Peyer's patch (tissue), 4 donors: ENCODE results near the gene GREB1. TPM values are rescaled to one million over a fixed set of nuclear protein-coding genes. Genes with fewer than 3 reads are reported as not detected.
"Not testable (repeated sequence)": the region's sequence is repeated elsewhere in the genome, so short reads cannot be mapped to it uniquely, and the experiment has no call there.

Experiments used
- DNase-seq, 3 donors: peaks; one replicate each; pipeline ENCODE4 v3.0.0-alpha.2; 2017 to 2019
- H3K27ac ChIP-seq, 4 donors: fragments of 200-600 bp; sonication (generic); one replicate each; pipeline ENCODE4 v1.5.1; 2016 to 2019
- H3K27me3 ChIP-seq, 2 donors: fragments of 200-600 bp; sonication (generic); one replicate each; pipeline ENCODE4 v1.5.1; 2019
- H3K36me3 ChIP-seq, 3 donors: fragments of 200-600 bp; sonication (generic); one replicate each; pipeline ENCODE4 v1.5.1; 2016 to 2019
- H3K4me1 ChIP-seq, 4 donors: fragments of 200-600 bp; sonication (generic); one replicate each; pipeline ENCODE4 v1.5.1; 2016 to 2019
- H3K4me3 ChIP-seq, 4 donors: fragments of 200-600 bp; sonication (generic); 1 replicate in 3 of 4; 2 replicates in 1 of 4; pipeline ENCODE4 v1.5.1; 2016 to 2019; ENCODE audit warnings: mild to moderate bottlenecking in 1 of 4
- H3K9me3 ChIP-seq, 4 donors: fragments of 200-600 bp; sonication (generic); one replicate each; pipeline ENCODE4 v1.5.1; 2016 to 2019; ENCODE audit warnings: mild to moderate bottlenecking in 1 of 4
- CTCF ChIP-seq, 6 experiments: fragments of 450-650 bp in 4 of 6; fragments of 200-600 bp in 2 of 6; sonication (generic) in 1 of 6; IDR thresholded peaks; one replicate each; pipeline ENCODE4 v1.5.1; 2017 to 2019; ENCODE audit warnings: antibody characterized with exemption in 6 of 6, mild to moderate bottlenecking in 3 of 6, moderate library complexity in 1 of 6
- POLR2A ChIP-seq, 2 donors: fragments of 450-650 bp; IDR thresholded peaks; one replicate each; pipeline ENCODE4 v1.5.1; 2017; ENCODE audit warnings: antibody characterized with exemption in 2 of 2, mild to moderate bottlenecking in 2 of 2, moderate library complexity in 2 of 2
- total RNA-seq, 4 donors: library from RNA; depleted of rRNA; stranded (reverse); fragments of >200 nt; gene quantifications; one replicate each; pipeline ENCODE4 v1.1.0, GENCODE V29; 2016

Gene GREB1
- total RNA-seq, 4 donors from 2014 or later = 0.88 to 4.1 (median 1.9) TPM

GRCh38 chr2:11659115-11659475 lies 125.2 kb downstream of the GREB1 start:
- H3K36me3 ChIP-seq = no peaks in the 10 kb centered on the region
- no peak for TF ChIP-seq POLR2A (IDR thresholded peaks at IDR 0.05)
- TF ChIP-seq CTCF (IDR thresholded peaks at IDR 0.05) = no peak
- H3K27me3 ChIP-seq = no peaks in the 10 kb centered on the region
- no peak for DNase-seq
- H3K4me3 ChIP-seq = no peak overlapping the region
- no peak overlapping the region for H3K27ac ChIP-seq
- H3K9me3 ChIP-seq = no peaks in the 10 kb centered on the region
- H3K4me1 ChIP-seq = no peaks in the 10 kb centered on the region

DNA sequence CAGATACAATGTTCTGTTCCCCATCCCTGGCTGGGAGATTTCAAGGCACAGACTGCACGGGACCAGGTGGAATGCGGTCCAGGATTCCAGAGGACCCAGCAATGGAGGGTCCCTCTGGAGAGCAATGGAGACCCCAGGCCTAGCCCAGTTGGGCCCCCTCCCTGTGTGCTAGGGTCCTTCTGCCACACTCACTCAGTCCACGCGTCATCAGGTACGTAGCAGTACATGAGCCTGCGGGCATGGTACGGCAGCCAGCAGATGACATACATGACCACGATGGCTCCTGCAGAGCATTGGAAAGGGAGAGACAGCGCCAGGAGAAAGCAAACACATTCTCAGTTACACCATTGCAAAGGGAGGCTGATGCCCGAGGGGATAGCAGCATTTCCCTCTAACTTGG lies 126.0 kb downstream of the GREB1 start:
- no peak for TF ChIP-seq CTCF (IDR thresholded peaks at IDR 0.05)

DNA sequence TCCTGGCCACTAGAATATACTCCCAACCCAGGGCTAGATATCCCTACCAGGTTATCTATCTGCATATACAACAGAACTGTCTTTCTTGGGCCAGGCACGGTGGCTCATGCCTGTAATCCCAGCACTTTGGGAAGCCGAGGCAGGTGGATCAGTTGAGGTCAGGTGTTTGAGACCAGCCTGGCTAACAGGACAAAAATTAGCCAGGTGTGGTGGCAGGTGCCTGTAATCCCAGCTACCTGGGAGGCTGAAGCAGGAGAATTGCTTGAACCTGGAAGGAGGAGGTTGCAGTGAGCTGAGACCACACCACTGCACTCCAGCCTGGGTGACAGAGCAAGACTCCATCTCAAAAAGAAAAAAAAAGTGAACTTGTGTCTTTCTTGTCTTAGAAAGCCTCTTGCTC lies 126.6 kb downstream of the GREB1 start:
- not testable (repeated sequence) for H3K36me3 ChIP-seq, H3K27me3 ChIP-seq, DNase-seq, H3K27ac ChIP-seq, H3K4me1 ChIP-seq, H3K4me3 ChIP-seq, H3K9me3 ChIP-seq

More for the DNA sequence above, 126.0 kb downstream of the GREB1 start:
- no peaks in the 10 kb centered on the region for H3K36me3 ChIP-seq
- H3K4me1 ChIP-seq = no peaks in the 10 kb centered on the region
- no peaks in the 10 kb centered on the region for H3K9me3 ChIP-seq
- no peak overlapping the region for H3K27ac ChIP-seq
- no peak for DNase-seq
- no peak overlapping the region for H3K4me3 ChIP-seq
- H3K27me3 ChIP-seq = no peaks in the 10 kb centered on the region

GRCh38 chr2:11661891-11662435 lies 128.1 kb downstream of the GREB1 start:
- Histone ChIP-seq H3K9me3 (no peaks in the 10 kb centered on the region), H3K4me1 (no peaks in the 10 kb centered on the region), H3K4me3 (no peak overlapping the region), H3K27me3 (no peaks in the 10 kb centered on the region), H3K36me3 (no peaks in the 10 kb centered on the region), H3K27ac (no peak overlapping the region)
- DNase-seq = no peak
- TF ChIP-seq POLR2A (IDR thresholded peaks at IDR 0.05) (no peak), CTCF (IDR thresholded peaks at IDR 0.05) (no peak)

GRCh38 chr2:11662882-11663281 lies 129.0 kb downstream of the GREB1 start:
- no peak overlapping the region for H3K27ac ChIP-seq
- no peaks in the 10 kb centered on the region for H3K4me1 ChIP-seq
- no peaks in the 10 kb centered on the region for H3K27me3 ChIP-seq
- H3K36me3 ChIP-seq = no peaks in the 10 kb centered on the region
- no peak overlapping the region for H3K4me3 ChIP-seq
- H3K9me3 ChIP-seq = no peaks in the 10 kb centered on the region
- no peak for DNase-seq
- no peak for TF ChIP-seq CTCF (IDR thresholded peaks at IDR 0.05)
- TF ChIP-seq POLR2A (IDR thresholded peaks at IDR 0.05) = no peak

- no peaks in the 10 kb centered on the region for H3K27me3 ChIP-seq
- no peak for DNase-seq
- TF ChIP-seq POLR2A (IDR thresholded peaks at IDR 0.05) (no peak), CTCF (IDR thresholded peaks at IDR 0.05) (no peak)
- no peaks in the 10 kb centered on the region for H3K4me1 ChIP-seq
- H3K4me3 ChIP-seq = no peak overlapping the region
- H3K27ac ChIP-seq = no peak overlapping the region
- H3K9me3 ChIP-seq = no peaks in the 10 kb centered on the region
- no peaks in the 10 kb centered on the region for H3K36me3 ChIP-seq
Measured at GRCh38 chr2:11663427-11663826, 129.6 kb downstream of the GREB1 start.
